Ecto neural progenitor cell (in vitro differentiated cells): ENCODE results near the gene AHRR.
"Not testable (repeated sequence)": the region's sequence is repeated elsewhere in the genome, so short reads cannot be mapped to it uniquely, and the experiment has no call there.

Experiments used
- DNase-seq: peaks from one replicate; pipeline ENCODE4 v3.0.0-alpha.2; 2018; ENCODE audit warnings: low spot score

The AHRR gene

GRCh38 chr5:459562-460272 lies 138.2 kb downstream of the AHRR start:
- DNase-seq: no peak

GRCh38 chr5:460273-460625 lies 138.7 kb downstream of the AHRR start:
- no peak for DNase-seq

GRCh38 chr5:462051-462481 lies 140.6 kb downstream of the AHRR start:
- DNase-seq: no peak

- no peak for DNase-seq
Observed at GRCh38 chr5:463301-463700, 141.8 kb downstream of the AHRR start.

- no peak for DNase-seq
Observed at GRCh38 chr5:463952-464351, 142.4 kb downstream of the AHRR start.

- DNase-seq: no peak
Observed at GRCh38 chr5:464446-464842, 142.9 kb downstream of the AHRR start.

GRCh38 chr5:464843-465590 lies 143.5 kb downstream of the AHRR start:
- DNase-seq: no peak

- DNase-seq: no peak
Observed at GRCh38 chr5:465591-466403, 144.3 kb downstream of the AHRR start.

GRCh38 chr5:466661-467310 lies 145.3 kb downstream of the AHRR start:
- no peak for DNase-seq

- DNase-seq: no peak
Observed at GRCh38 chr5:468401-468800, 146.9 kb downstream of the AHRR start.

GRCh38 chr5:469752-470483 lies 148.4 kb downstream of the AHRR start:
- no peak for DNase-seq

GRCh38 chr5:470961-471749 lies 149.6 kb downstream of the AHRR start:
- DNase-seq: no peak

GRCh38 chr5:471750-472058 lies 150.2 kb downstream of the AHRR start:
- no peak for DNase-seq

GRCh38 chr5:472076-472655 lies 150.7 kb downstream of the AHRR start:
- no peak for DNase-seq

- peak; percentile 92 for DNase-seq
Observed at GRCh38 chr5:472656-473550, 151.4 kb downstream of the AHRR start.

- peak; percentile 70 for DNase-seq
Observed at GRCh38 chr5:473551-474192, 152.2 kb downstream of the AHRR start.

- DNase-seq: not testable (repeated sequence)
Observed at GRCh38 chr5:474232-474839, 152.8 kb downstream of the AHRR start.

- no peak for DNase-seq
Observed at GRCh38 chr5:474840-475661, 153.5 kb downstream of the AHRR start.
